Spleen (tissue), 11 donors: ENCODE data around the gene NACA. TPM values are rescaled to one million over a fixed set of nuclear protein-coding genes. Genes with fewer than 3 reads are reported as not detected.

Experiments
- DNase-seq: peaks from one replicate; pipeline ENCODE4 v3.0.0-alpha.2; 2020
- H3K27ac ChIP-seq, 8 donors: fragments of 200-600 bp; sonication (generic) in 7 of 8; 1 replicate in 4 of 8; 2 replicates in 4 of 8; pipeline versions ENCODE4 v1.5.0 to v1.8.0; 2016 to 2021; ENCODE audit warnings: inconsistent platforms in 4 of 8, mild to moderate bottlenecking in 4 of 8, moderate library complexity in 1 of 8
- H3K27me3 ChIP-seq, 7 donors: fragments of 200-600 bp; sonication (generic) in 6 of 7; replicated peaks in 1 of 7; 1 replicate in 4 of 7; 2 replicates in 3 of 7; pipeline versions ENCODE4 v1.5.0 to v1.8.0; 2016 to 2021; ENCODE audit warnings: inconsistent platforms in 3 of 7, mild to moderate bottlenecking in 1 of 7
- H3K36me3 ChIP-seq, 6 donors: fragments of 200-600 bp; sonication (generic) in 5 of 6; 1 replicate in 4 of 6; 2 replicates in 2 of 6; pipeline versions ENCODE4 v1.5.0 to v1.8.0; 2016 to 2021; ENCODE audit warnings: inconsistent platforms in 2 of 6
- H3K4me1 ChIP-seq, 6 donors: fragments of 200-600 bp; sonication (generic) in 5 of 6; 1 replicate in 3 of 6; 2 replicates in 3 of 6; pipeline versions ENCODE4 v1.5.0 to v1.8.0; 2016 to 2021; ENCODE audit warnings: inconsistent platforms in 3 of 6
- H3K4me3 ChIP-seq, 8 donors: fragments of 200-600 bp; sonication (generic) in 7 of 8; 1 replicate in 4 of 8; 2 replicates in 4 of 8; pipeline versions ENCODE4 v1.5.0 to v1.8.0; 2016 to 2021; ENCODE audit warnings: inconsistent platforms in 4 of 8, mild to moderate bottlenecking in 4 of 8, moderate library complexity in 2 of 8
- H3K9me3 ChIP-seq, 8 donors: fragments of 200-600 bp; sonication (generic) in 7 of 8; 1 replicate in 4 of 8; 2 replicates in 4 of 8; pipeline versions ENCODE4 v1.5.0 to v1.8.0; 2016 to 2021; ENCODE audit warnings: inconsistent platforms in 4 of 8
- POLR2A ChIP-seq, 3 donors: fragments of 450-650 bp; IDR thresholded peaks; one replicate each; pipeline ENCODE4 v1.5.1; 2017; ENCODE audit warnings: antibody characterized with exemption in 3 of 3, mild to moderate bottlenecking in 1 of 3
- POLR2AphosphoS5 ChIP-seq, 3 donors: sonication (generic); formaldehyde crosslinking; IDR thresholded peaks; one replicate each; pipeline ENCODE4 v1.5.1; 2017; ENCODE audit warnings: antibody characterized with exemption in 3 of 3
- WGBS, 5 donors: extraction: QIAGEN DNeasy Blood & Tissue Kit in 3 of 5; methylation state at CpG; one replicate each; pipeline versions ENCODE4 v1.1.5 to v1.1.7; 2013 to 2018; 5-methylcytosine and 5-hydroxymethylcytosine counted together
- intact Hi-C: fragments of 100-400 bp; cut with DNase I; formaldehyde crosslinking; loops from one replicate; pipeline ENCODE4 v1.15.0; 2023; ENCODE audit warnings: low total_unique reads
- polyA plus RNA-seq, 3 donors: library from polyadenylated mRNA; stranded (reverse); fragments of 200-250 nt; gene quantifications; one replicate each; pipeline ENCODE4 v1.2.1, GENCODE V29; 2013
- total RNA-seq, 7 donors: library from RNA; depleted of rRNA in 3 of 7; stranded (reverse); fragments of >200 nt in 3 of 7; fragmentation: NEBNext Ultra II Directional in 4 of 7; extraction: Animal tissue kit (Norgen Biotek cat#: 25700) in 4 of 7; gene quantifications; one replicate each; pipeline versions ENCODE4 v1.1.0 to v1.2.1, GENCODE V29; 2016 to 2021
- TF ChIP-seq, protein P1 (sequence below), 11 experiments: fragments of 200-600 bp in 7 of 11; fragments of 450-650 bp in 4 of 11; sonication (generic) in 4 of 11; IDR thresholded peaks in 8 of 11; conservative IDR thresholded peaks in 3 of 11; 1 replicate in 7 of 11; 2 replicates in 4 of 11; pipeline versions ENCODE4 v1.4.0 to v1.8.0; 2016 to 2021; ENCODE audit warnings: antibody characterized with exemption in 11 of 11, inconsistent platforms in 4 of 11, mild to moderate bottlenecking in 1 of 11
- donor health status: healthy with polysubstance abuse.
- donor health status: DM: no; HTN: no; CAD: no; lungs with moderate emphysema.
- donor health status: DM: no; HTN: no; CAD: no.
- donor health status: Bipolar disorder and iron deficiency.
- donor health status: healthy.
- donor health status: DM: no; HTN: no; CAD: no.
- donor health status: DM: yes; HTN: yes; CAD: no.

Gene NACA
- total and polyA plus RNA-seq, 10 donors: 535 to 3,231 (median 780) TPM

DNA sequence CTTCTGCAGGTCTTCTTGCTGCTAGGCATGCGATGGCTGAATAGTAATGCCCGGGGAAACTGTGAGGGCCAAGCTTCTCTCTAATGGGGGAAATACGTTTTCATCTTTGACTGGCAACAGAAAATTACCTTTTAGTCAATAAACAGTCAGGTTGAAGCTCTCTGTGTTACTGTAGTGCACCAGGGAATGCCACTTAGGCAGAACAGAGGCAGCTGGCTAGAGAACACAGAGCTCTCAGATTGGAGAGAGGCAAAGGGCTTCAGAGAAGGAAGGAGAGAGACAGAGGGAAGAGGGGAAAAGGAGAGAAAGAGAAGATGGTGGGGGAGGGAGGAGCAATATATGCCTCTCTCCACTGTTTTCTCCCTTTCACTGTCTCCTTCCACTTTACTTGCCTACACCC lies 44.8 kb upstream of the NACA start:
- DNase-seq: no peak
- peak overlapping the region in 3 of 8 donors; percentile 18 to 40 (median 28) for H3K27ac ChIP-seq
- TF ChIP-seq POLR2A (IDR thresholded peaks at IDR 0.05) (no peak), POLR2AphosphoS5 (IDR thresholded peaks at IDR 0.05) (no peak)
- TF ChIP-seq, protein P1, sequence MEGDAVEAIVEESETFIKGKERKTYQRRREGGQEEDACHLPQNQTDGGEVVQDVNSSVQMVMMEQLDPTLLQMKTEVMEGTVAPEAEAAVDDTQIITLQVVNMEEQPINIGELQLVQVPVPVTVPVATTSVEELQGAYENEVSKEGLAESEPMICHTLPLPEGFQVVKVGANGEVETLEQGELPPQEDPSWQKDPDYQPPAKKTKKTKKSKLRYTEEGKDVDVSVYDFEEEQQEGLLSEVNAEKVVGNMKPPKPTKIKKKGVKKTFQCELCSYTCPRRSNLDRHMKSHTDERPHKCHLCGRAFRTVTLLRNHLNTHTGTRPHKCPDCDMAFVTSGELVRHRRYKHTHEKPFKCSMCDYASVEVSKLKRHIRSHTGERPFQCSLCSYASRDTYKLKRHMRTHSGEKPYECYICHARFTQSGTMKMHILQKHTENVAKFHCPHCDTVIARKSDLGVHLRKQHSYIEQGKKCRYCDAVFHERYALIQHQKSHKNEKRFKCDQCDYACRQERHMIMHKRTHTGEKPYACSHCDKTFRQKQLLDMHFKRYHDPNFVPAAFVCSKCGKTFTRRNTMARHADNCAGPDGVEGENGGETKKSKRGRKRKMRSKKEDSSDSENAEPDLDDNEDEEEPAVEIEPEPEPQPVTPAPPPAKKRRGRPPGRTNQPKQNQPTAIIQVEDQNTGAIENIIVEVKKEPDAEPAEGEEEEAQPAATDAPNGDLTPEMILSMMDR (IDR thresholded peaks at IDR 0.05 in 8 of 11, conservative IDR thresholded peaks at IDR 0.05 in 3 of 11): no peak

DNA sequence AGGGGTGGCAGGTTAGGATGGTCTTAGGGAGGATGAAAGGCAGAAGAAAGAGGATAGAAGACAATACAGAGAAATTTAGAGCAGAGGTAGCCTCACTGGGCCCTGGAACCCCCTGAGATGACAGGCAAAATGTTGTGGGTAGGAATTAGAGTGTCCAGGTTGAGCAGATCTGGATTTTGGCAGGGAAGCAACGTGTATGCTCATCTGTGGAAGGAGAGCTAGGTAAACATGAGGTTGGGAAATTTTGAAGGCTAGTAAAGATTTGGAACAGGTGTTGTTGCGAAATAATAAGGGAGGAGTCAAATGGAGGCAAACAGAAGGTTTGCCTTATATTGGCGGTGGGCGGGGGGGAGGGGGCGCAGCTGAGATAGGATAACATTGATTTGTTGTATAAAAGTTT lies 43.3 kb upstream of the NACA start:
- TF ChIP-seq, protein P1 (IDR thresholded peaks at IDR 0.05 in 8 of 11, conservative IDR thresholded peaks at IDR 0.05 in 3 of 11): no peak
- no peak for TF ChIP-seq POLR2A (IDR thresholded peaks at IDR 0.05)
- Histone ChIP-seq H3K4me3 (no peak overlapping the region), H3K27ac (peak overlapping the region in 5 of 8 donors; percentile 1 to 33 (median 18)), H3K9me3 (no peaks in the 10 kb centered on the region), H3K4me1 (peaks cover 0 to 48% (median 13%) of the 10 kb centered on the region in 6 donors), H3K36me3 (no peaks in the 10 kb centered on the region), H3K27me3 (no peaks in the 10 kb centered on the region)
- no peak for DNase-seq
- intact Hi-C loops: no loop called here
- 87 to 94% (median 91%) methylated on average over 5 of the region's 5 CpGs for WGBS, 5 donors

More for the DNA sequence above, 44.8 kb upstream of the NACA start:
- Histone ChIP-seq H3K9me3 (no peaks in the 10 kb centered on the region), H3K36me3 (no peaks in the 10 kb centered on the region), H3K27me3 (no peaks in the 10 kb centered on the region), H3K4me3 (peak overlapping the region in 1 of 8 donors; percentile 6), H3K4me1 (peaks cover 0 to 55% (median 13%) of the 10 kb centered on the region in 6 donors)
- 80 to 95% (median 87%) methylated on average over 3 of the region's 3 CpGs for WGBS, 5 donors
- intact Hi-C loops: no loop called here

DNA sequence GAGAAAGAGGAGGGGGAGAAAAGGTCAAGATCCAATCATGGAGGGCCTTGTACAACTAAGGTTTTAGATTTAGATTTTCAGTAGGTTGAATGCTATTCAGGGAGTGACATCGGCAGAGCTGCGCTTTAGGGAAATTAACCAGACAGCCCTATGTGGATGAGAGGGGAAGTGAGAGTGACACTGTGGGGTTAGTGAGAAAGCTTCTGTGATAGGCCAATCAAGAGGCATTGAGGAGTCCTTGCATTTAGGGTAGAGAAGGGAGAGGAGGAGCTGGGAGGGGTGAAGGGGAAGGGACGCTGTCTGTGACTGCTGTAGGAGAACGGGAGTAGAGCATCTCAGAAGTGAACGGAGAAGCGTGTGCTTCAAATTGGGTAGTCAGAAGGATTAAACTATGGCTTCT lies 41.4 kb upstream of the NACA start:
- Histone ChIP-seq H3K9me3 (no peaks in the 10 kb centered on the region), H3K36me3 (no peaks in the 10 kb centered on the region), H3K27me3 (no peaks in the 10 kb centered on the region), H3K4me3 (peak overlapping the region in 5 of 8 donors; percentile 10 to 59 (median 35)), H3K27ac (peak overlapping the region in 6 of 8 donors; percentile 29 to 77 (median 62)), H3K4me1 (peaks cover 0 to 37% (median 10%) of the 10 kb centered on the region in 6 donors)
- TF ChIP-seq, protein P1 (IDR thresholded peaks at IDR 0.05 in 8 of 11, conservative IDR thresholded peaks at IDR 0.05 in 3 of 11): peak in 1 of 11 experiments; percentile 5
- no peak for TF ChIP-seq POLR2AphosphoS5 (IDR thresholded peaks at IDR 0.05)
- 42 to 57% (median 50%) methylated on average over 6 of the region's 6 CpGs for WGBS, 5 donors
- intact Hi-C loops: no loop called here
- DNase-seq: no peak

DNA sequence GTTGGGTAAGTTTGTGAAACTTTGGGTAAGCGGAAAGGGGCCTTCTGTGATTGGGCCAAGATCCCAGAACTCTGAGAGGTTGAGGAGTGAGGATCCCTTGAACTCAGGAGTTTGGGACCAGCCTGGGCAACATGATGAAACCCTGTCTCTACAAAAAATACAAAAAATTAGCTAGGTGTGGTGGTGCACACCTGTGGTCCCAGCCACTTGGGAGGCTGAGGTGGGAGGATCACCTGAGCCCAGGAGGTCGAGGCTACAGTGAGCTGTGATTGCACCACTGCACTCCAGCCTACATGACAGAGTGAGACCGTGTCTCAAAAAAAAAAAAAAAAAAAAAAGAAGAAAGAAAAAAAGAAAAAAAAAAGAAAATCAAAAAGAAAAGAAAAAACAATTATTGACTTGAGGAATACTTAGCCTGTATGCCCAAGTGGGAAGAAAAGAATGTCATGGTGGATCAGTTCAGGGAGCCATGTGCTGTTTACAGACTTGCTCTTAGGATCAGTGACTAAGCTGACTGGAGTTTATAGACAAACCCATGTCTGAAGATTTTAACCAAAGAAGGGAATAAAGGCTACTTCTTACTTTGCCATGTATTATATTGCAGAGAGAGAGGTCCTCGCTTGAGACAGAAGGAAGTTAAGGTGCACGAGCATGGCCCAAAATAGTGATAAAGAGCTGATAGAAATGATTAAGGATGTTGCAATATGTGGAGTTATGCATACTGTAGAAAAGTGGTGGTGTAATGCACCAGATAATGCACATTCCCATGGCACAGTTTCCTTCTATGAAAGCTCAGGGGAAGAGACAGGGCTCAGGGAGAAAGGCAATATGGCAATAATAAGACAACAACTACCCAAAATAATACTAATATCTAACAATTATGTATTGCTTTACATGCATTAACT lies 38.9 kb upstream of the NACA start:
- intact Hi-C loops: loop anchor here (5.0 kb wide), 1 partner anchor 228 kb away; a partner anchor contains a TSS
- peaks cover 0 to 1% (median 0%) of the 10 kb centered on the region in 8 donors for H3K9me3 ChIP-seq

More for the DNA sequence above, 38.9 kb upstream of the NACA start:
- DNase-seq: no peak
- Histone ChIP-seq H3K36me3 (no peaks in the 10 kb centered on the region), H3K27ac (peak overlapping the region in 5 of 8 donors; percentile 59 to 77 (median 62)), H3K4me3 (peak overlapping the region; percentile 10 to 59 (median 31)), H3K27me3 (no peaks in the 10 kb centered on the region), H3K4me1 (peaks cover 0 to 22% (median 10%) of the 10 kb centered on the region in 6 donors)
- 55 to 74% (median 60%) methylated on average over 5 of the region's 5 CpGs for WGBS, 5 donors
- TF ChIP-seq POLR2AphosphoS5 (IDR thresholded peaks at IDR 0.05) (no peak), POLR2A (IDR thresholded peaks at IDR 0.05) (no peak)
- TF ChIP-seq, protein P1 (IDR thresholded peaks at IDR 0.05 in 8 of 11, conservative IDR thresholded peaks at IDR 0.05 in 3 of 11): no peak
